Measurements from ENCODE around the gene PRKRA. TPM values are rescaled to one million over a fixed set of nuclear protein-coding genes. Genes with fewer than 3 reads are reported as not detected.

PRKRA gene
- total and polyA plus RNA-seq, 2 experiments from 2014 or later: 44.0 to 67.1 TPM

- no peaks in the 10 kb centered on the region for H3K36me3 ChIP-seq (ENCODE audit: insufficient read depth)
- peaks cover 2% of the 10 kb centered on the region; the same call in 1 of the 2 replicates for H3F3A ChIP-seq (replicated peaks; ENCODE audit: low read depth)
- Mint-ChIP-seq H3K27me3 (ENCODE audit: insufficient read depth, low read depth, poor library complexity) (no peaks in the 10 kb centered on the region), H3K36me3 (ENCODE audit: low read depth) (no peaks in the 10 kb centered on the region; the same call in 2 of the 3 replicates), H3K9me3 (no peaks in the 10 kb centered on the region; the same call in 2 of the 3 replicates), H3K4me3 (no peak overlapping the region), H3K4me1 (peaks cover 10% of the 10 kb centered on the region; the same call in 2 of the 3 replicates), H3K27ac (no peak overlapping the region)
- H3K27ac ChIP-seq (ENCODE audit: low read depth): no peak overlapping the region
- TF ChIP-seq, protein P1, sequence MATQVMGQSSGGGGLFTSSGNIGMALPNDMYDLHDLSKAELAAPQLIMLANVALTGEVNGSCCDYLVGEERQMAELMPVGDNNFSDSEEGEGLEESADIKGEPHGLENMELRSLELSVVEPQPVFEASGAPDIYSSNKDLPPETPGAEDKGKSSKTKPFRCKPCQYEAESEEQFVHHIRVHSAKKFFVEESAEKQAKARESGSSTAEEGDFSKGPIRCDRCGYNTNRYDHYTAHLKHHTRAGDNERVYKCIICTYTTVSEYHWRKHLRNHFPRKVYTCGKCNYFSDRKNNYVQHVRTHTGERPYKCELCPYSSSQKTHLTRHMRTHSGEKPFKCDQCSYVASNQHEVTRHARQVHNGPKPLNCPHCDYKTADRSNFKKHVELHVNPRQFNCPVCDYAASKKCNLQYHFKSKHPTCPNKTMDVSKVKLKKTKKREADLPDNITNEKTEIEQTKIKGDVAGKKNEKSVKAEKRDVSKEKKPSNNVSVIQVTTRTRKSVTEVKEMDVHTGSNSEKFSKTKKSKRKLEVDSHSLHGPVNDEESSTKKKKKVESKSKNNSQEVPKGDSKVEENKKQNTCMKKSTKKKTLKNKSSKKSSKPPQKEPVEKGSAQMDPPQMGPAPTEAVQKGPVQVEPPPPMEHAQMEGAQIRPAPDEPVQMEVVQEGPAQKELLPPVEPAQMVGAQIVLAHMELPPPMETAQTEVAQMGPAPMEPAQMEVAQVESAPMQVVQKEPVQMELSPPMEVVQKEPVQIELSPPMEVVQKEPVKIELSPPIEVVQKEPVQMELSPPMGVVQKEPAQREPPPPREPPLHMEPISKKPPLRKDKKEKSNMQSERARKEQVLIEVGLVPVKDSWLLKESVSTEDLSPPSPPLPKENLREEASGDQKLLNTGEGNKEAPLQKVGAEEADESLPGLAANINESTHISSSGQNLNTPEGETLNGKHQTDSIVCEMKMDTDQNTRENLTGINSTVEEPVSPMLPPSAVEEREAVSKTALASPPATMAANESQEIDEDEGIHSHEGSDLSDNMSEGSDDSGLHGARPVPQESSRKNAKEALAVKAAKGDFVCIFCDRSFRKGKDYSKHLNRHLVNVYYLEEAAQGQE (IDR thresholded peaks at IDR 0.05; ENCODE audit: unreplicated experiment): no peak
- TF ChIP-seq ETS1 (IDR thresholded peaks at IDR 0.05) (no peak), POLR2AphosphoS5 (IDR thresholded peaks at IDR 0.05; ENCODE audit: low read depth) (no peak), STAT1 (IDR thresholded peaks at IDR 0.05; ENCODE audit: unreplicated experiment) (no peak), NANOG (IDR thresholded peaks at IDR 0.05; ENCODE audit: borderline replicate concordance) (no peak), ZNF331 (CRISPR knock-in tag; IDR thresholded peaks at IDR 0.05; ENCODE audit: low read depth) (no peak), EZH2 (IDR thresholded peaks at IDR 0.05; ENCODE audit: low read depth, unreplicated experiment) (no peak), CREB1 (CRISPR knock-in tag; IDR thresholded peaks at IDR 0.05; ENCODE audit: low read depth) (no peak), ZNF114 (CRISPR knock-in tag; IDR thresholded peaks at IDR 0.05) (no peak), JUNB (IDR thresholded peaks at IDR 0.05; ENCODE audit: unreplicated experiment) (no peak), EZH2phosphoT487 (IDR thresholded peaks at IDR 0.05; ENCODE audit: unreplicated experiment) (no peak), ZNF462 (CRISPR knock-in tag; IDR thresholded peaks at IDR 0.05) (no peak)
- TF ChIP-seq, protein P2, sequence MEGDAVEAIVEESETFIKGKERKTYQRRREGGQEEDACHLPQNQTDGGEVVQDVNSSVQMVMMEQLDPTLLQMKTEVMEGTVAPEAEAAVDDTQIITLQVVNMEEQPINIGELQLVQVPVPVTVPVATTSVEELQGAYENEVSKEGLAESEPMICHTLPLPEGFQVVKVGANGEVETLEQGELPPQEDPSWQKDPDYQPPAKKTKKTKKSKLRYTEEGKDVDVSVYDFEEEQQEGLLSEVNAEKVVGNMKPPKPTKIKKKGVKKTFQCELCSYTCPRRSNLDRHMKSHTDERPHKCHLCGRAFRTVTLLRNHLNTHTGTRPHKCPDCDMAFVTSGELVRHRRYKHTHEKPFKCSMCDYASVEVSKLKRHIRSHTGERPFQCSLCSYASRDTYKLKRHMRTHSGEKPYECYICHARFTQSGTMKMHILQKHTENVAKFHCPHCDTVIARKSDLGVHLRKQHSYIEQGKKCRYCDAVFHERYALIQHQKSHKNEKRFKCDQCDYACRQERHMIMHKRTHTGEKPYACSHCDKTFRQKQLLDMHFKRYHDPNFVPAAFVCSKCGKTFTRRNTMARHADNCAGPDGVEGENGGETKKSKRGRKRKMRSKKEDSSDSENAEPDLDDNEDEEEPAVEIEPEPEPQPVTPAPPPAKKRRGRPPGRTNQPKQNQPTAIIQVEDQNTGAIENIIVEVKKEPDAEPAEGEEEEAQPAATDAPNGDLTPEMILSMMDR (conservative IDR thresholded peaks at IDR 0.05; ENCODE audit: low read depth in 2 of 2): no peak
- no peak for DNase-seq (ENCODE audit: low spot score)
- H4K20me1 ChIP-seq (replicated peaks; ENCODE audit: insufficient read depth): no peaks in the 10 kb centered on the region
- no peaks in the 10 kb centered on the region for H3K79me2 ChIP-seq (replicated peaks; ENCODE audit: insufficient read depth)
- H3K4me3 ChIP-seq: no peak overlapping the region
- peaks cover 6% of the 10 kb centered on the region; the same call in 1 of the 2 replicates for H3K4me1 ChIP-seq (ENCODE audit: insufficient read depth)
- no peaks in the 10 kb centered on the region for H3K9me2 ChIP-seq (ENCODE audit: insufficient read depth)
- H3K27me3 ChIP-seq (ENCODE audit: insufficient read depth): 0 out of 2 replicates have a peak, but pooled peaks cover 5% of the 10 kb centered on the region
- H3K4me2 ChIP-seq: no peak overlapping the region
- no peak overlapping the region for H2AFZ ChIP-seq
- no peak for ATAC-seq
These were observed 23.6 kb upstream of the PRKRA start for GRCh38 chr2:178474560-178474959.

All from GM23338 (cell line).